AG20443 (cell line): Measurements from ENCODE around the gene ADAMTS18.

Experiments used
- DNase-seq: peaks from one replicate; pipeline ENCODE4 v3.0.0; 2012; ENCODE audit warnings: low spot score, mixed read lengths

Gene ADAMTS18

DNA sequence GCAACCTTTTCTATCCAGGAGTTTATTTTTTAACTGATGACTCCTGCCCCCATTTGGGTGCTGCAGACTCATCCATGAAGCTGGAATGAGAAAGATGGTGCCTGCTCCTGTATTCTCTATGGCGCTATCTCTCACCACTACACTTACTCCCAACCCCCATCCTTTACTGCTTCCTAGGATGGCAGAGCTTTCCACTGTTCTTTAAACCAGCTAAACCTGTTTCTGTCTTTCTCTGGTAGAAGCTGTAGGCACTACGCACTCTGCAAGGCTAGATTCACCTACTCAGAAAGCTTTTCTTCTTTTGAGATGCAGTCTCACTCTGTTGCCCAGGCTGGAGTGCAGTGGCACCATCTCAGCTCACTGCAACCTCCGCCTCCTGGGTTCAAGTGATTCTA lies 47.0 kb downstream of the ADAMTS18 start:
- no peak for DNase-seq

DNA sequence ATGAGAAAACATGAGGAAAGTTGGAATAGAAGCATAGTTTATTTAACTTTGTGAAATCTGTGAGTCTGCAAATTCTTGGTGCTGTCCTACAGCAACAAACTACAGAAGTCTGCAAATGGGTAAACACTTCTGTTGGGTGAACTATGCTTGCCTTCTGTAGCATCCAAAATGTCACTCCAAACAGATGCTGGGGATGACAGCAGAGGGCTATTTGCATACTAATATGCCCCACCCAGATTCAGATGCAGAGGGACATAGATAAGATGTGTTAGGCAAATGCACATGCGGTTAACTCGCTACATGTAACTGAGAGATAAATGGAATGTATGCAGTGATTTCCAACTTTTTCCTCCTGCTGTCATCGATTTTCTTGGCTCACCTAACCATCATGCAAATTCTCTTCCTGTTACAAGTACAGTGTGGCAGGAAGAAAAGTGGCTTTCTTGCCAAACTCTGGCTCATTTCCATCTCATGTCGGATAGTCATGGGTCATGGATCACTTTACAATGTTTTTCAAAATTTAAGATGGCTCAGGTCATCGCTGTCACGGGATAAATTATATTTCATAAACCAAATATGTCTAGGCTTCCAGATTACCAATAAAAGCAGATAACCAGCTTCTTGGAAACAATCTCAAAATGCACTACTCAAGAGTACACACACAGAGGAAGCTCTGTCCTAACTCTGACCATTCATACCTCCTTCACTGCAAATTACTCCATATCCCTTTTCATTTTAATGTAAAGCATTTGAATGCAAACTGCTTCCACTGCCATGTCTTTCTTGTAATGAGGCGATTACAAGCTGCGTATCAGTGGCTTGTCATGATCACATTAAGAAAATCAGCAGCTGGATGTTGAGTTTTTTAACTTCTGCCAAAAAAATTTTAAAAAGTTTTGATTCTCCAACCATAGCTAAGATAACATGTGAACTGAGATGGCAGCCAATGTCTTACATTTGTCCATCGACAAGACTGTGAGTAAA lies 47.7 kb downstream of the ADAMTS18 start:
- no peak for DNase-seq

DNA sequence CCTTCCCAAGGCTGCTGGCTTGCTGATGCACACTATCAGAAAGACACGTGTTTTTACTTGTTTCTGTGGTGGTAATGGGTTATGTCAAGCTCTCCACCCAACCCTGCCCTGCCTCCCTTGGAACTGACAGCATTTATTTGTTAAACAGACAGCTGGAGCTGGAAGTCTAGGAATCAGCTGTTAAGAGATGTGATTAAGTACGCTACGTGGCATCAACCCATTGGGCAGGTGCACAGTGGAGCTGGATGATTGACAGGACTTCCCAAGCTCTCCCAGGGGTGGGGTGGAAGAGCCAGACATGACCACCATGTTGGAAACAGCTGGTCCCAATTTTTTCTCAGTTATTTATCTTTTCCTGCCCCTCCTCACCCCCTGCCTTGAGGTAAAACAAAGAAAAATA lies 49.4 kb downstream of the ADAMTS18 start:
- no peak for DNase-seq

DNA sequence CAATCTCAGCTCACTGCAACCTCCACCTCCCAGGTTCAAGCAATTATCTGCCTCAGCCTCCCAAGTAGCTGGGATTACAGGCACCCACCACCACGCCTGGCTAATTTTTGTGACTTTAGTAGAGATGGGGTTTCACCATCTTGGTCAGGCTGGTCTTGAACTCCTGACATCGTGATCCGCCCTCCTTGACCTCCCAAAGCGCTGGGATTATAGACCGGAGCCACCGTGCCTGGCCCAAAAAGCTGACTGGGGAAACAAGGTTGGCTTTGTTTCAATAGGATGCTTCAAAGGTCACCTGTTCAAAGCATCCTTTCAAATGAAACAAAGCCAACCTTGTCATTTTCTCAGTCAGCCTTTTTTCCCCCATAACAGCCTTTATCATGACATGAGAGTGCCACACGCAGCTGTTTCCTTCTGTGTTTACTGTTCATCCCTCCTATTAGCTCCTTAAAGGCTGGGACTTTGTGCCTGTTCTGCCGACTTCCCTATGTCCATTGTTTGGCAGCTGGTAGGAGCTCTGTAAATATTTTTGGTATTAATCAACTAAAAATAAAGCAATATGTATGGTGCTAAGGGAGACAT lies 51.1 kb downstream of the ADAMTS18 start:
- DNase-seq: no peak

DNA sequence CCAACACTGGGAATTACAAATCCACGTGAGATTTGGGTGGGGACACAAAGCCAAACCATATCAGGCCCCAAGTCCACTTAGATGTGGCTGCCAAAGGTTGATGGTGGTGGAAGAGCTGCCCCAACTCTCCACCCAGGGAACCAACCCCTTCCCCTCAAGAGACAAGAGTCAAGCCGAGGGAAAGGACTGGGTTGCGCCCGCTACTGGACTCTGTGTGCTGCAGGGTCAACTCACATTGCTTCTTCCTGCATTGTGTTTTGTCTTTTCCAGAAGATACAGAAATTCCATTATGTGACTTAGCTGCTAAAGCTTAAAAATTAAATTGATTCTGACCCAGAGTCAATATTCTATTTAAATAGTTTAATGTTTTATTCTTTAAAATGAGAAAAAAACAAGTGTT lies 58.5 kb downstream of the ADAMTS18 start:
- no peak for DNase-seq

DNA sequence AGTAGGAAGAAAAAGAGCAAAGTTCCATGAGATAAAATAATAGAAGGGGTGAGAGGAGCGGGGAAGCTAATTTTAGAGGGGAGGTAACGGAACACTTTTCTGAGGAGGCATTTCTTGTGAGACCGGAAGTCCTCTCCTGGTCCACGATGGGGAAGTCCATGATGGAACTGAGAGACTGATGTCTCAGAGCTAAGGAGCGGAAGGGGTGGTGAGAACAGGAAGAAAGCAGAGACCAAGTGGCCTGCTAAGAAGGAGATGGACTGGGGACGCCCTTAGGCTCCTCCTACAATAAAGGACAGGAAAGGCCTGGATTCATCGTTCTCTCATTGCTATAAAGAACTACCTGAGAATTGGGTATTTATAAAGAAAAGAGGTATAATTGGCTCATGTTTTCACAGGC lies 59.4 kb downstream of the ADAMTS18 start:
- no peak for DNase-seq

DNA sequence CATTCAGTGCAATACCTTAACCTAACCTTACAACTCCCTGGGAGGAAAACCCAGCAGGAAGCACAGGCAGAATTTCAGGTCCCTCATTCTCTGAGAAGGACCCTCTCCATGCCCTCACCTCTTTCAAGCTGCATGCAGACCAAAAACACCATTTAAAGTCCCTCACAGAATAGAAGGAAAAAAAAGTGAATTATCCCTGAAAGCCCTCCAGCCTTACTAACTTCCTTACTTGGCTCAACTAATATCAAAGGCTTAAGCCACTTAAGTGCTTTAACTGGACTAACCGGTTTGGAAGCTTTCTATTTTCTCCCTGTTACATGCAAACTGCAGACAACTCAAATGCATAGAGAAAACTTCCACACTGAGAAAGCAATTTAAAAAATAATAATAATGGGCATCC lies 60.5 kb downstream of the ADAMTS18 start:
- no peak for DNase-seq

DNA sequence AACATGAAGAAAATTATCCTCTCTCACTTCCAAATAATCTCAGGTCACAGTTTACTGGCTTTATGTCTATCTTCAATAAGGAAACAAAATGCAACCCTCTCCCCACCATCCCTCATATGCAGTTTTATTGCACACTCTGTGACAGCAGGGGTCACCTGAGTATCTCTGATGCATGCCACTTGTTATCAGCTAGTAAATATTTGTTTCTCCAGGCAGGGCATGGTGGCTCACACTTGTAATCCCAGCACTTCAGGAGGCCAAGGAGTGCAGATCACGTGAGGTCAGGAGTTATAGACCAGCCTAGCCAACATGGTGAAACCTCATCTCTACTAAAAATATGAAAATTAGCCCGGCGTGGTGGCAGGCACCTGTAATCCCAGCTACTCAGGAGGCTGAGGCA lies 61.1 kb downstream of the ADAMTS18 start:
- DNase-seq: no peak

DNA sequence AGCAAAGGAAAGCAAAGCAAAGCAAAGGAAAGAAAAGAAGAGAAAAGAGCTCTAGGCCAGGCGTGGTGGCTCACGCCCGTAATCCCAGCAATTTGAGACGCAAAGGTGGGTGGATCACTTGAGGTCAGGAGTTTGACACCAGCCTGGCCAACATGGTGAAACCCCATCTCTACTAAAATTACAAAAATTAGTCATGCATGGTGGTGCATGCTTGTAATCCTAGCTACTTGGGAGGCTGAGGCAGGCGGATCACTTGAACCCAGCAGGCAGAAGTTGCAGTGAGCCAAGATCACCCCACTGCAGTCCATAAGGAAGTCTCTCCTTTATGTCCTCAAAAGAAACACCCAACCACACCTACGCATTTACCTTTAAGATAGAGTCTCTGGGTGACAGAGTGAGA lies 70.1 kb downstream of the ADAMTS18 start:
- DNase-seq: no peak

DNA sequence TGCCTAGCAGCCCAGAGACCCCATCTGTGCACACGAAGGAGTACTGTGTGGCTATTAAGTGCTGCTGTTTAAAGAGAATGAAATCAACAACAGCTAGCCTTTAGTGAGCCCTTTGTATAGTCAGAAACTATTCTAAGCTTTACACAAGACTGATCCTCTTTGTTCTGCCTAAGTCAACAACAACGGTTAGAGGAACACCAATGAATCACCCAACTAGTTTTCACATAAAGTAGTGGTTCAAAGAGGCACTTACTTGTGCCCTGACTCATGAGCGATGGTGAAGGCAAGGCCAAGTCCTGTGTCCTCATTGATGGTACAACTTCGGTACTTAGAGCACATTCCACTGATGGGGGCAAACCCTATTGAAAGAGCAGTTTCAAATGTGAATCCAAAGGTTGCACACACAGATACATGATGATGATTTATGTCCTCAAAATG lies 75.8 kb downstream of the ADAMTS18 start:
- peak; percentile 17 for DNase-seq

DNA sequence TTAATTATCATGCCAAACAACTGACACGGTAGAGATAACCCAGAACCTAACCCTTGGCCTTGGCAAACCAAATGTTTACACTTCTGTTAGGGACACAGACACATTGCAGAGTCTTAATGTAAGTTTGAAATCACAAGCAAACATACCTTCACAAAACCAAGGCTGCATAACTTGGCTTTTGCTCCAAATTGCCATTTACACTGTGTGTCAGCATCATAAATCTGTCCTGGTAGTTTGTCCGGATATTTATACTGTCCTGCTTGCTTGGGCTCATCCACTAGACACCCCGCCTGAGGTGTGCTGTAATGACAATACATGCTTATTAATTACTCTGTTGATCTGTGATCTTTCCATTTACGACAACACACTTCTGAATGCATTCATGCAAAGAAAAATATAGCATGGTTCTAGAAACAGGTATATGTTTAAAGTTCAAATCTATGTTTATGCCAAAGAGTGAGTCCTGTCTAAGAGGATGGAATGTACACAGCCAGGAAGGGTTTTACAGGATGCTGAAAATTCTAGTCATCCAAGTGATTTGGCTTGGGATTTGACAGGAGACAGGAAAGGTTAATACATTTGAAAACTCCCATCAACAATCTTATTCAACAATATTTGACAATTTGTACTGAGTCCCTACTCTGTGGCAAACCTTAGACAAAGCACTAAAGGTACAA lies 81.1 kb downstream of the ADAMTS18 start:
- no peak for DNase-seq

DNA sequence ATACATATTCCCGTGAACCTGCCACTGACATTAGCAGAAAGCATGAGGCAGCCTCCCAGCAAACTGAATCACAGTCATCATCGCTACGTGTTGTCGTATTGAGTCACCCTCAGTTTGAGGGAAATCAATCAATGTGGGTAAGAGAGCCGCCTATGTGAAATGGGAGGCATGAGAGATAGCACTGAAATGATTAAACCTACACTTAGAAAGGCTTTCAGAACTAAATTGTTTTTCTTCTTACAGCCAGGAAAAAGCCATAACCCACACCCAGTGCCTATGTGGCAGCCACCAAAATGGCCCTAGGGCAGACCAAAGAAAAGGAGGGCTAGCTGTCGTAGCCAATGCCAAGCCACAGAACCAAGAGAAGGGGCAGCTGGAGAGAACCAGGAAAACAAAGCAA lies 90.5 kb downstream of the ADAMTS18 start:
- no peak for DNase-seq

DNA sequence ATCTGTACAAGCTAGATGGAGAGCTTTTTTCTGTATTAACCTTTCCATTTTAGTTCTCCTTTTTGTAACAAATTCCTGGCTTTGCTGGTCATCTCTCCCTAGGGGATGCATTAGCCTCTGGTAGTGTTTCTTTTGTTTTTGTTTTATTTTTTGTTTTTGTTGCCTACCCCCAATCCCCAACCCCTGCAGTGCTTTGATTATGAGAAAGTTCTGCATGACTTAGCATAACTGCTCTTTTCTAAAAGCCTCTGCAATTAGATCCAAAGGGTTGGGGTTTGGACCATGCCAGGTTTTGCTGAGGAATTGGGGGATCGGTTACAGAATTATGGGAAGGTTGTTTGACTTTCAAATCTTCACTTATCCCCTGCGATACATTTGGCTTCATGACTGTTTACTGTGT lies 98.2 kb downstream of the ADAMTS18 start:
- DNase-seq: no peak

DNA sequence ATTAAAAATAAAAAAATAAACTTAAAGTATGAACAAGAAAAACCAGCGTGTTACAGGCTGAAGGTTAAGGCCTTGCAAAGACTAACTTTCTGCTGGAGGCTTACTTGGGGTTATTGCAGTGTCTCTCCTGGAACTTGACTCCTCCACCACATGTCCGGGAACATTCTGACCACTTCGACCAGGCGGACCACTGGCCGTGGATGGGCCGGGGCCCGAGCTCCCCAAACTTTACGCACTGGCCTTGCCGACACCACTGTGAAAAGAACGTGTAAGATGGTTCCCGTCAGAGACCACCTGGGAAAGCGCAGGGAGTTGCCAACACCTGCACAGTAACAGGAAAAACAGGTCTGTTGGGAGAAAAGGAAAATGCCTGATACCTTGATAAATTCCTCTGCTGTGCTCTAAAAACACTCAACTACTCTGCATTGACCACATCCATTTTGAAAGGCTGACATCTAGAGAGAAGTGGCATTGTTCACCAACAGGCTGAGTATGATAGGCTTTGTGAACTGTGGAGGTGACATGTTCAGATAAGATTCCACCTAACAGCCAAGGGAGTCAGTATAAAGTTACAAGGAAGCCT lies 99.1 kb downstream of the ADAMTS18 start:
- no peak for DNase-seq

DNA sequence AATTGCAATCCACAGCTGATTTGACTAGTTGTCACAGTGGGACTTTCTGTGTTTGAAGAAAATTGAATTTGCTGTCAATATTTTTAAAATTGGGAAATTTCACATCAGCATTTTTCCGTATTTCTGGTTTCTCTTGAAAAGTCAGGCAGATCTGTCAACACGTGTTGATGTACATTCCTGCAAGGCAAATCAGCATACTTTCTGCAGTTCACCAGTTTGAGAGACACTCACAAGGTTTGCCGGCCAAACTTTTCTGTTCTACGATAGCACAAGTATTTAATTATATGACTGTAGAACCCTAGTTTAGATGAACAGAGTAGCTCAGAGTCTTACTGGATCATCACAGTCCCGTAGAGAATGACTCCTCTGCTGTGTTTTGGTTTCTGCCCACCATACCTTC lies 102.0 kb downstream of the ADAMTS18 start:
- DNase-seq: no peak

DNA sequence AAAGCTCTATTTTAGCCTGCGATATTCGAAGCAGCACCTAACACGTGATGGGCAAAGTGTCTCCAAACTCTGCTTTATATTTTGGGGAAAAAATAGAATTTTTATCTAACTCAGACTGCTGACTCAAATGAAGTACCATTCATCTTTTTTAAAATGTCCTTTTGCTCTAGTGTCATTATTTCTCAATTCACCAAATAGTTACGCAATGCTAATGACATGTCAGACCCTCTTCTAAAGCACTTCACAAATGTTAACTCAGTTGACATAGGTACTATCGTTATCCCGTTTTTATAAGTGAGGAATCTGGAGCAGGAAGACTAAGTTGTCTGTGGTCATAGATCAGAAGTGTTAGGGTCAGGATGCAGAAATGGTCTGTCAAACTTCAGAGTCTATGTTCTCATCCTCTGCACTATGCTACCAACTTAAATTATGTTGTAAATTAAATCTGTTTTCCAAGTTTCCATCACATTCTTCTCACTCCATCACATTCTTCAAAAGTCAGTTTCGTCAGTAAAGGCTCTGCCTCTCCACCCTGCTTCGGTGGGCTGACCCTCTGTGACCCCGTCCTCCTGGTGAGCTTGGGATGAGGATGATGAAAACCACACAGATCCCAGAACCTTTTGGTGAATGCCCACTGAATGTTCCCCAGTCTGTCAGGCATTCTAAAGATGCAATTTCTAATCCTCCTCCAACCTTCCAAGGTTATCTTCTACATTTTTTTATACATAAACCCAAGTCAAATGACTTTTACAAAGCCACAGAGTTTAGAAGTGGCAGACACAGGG lies 102.8 kb downstream of the ADAMTS18 start:
- DNase-seq: no peak

DNA sequence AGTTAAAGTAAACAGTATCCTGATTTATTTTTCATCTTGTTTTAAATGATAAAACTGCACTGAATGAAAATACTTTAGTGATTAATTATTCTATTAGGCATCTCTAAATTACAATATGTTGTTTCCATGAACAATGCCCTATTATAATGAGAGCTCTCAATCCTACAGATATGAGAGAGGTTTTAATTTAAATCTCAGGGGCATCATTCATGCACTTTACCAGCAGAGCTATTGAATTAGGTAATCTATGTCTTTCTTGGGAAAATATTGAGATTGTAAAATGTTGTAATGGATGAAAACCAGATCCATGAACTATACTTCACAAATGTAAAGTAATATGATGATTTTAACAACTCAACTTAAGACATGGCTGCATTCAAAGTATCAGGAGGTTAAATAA lies 103.8 kb downstream of the ADAMTS18 start:
- no peak for DNase-seq

DNA sequence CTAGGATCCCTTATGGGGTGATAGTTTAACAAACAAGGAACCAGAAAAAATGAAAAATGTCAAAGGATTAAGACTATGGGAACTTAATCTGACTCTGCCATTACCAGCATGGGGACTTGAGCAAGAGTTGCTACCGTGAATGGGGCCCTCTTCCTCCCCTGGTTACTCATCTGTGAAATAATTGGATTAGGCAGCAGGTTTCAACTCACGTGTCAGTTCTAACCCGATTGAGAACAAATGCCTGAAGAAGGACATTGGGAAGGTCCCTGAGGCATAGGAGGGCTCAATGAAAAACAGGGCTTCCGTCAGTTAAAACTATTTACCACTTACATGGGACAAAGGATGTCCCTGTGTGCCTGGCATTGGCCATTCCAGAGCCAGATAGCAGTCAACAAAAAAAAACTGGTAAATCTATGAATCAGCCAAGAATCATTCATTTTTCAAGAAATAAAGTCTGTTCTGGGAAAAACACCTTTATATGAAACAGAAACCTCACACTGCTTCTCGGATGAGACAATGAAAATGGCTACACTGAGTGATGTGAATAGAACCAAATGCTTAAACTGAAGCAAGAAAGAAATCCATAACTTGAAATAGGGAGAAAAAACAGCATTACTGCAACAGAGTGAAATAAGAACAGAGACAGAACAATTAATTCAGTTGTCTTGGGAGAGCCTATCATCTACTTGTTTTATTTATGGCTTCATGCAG lies 104.3 kb downstream of the ADAMTS18 start:
- no peak for DNase-seq

DNA sequence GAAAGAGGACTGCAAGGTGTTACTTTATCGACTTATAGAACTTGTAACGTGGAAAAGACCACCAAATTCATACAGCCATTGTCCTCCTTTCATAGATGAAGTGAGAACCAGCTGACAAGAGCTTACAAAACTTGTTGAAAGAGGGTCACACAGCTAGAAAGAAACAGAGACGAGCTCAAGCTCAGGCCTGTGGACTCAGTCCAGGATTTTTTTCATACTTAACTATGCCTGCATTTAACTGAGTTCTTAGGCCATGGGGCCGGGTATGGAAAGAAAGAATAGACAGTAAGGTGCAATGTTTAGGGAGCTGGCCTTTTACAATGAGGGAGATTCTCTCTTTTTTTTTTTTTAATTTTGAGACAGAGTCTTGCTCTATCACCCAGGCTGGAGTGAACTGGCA lies 106.1 kb downstream of the ADAMTS18 start:
- DNase-seq: no peak

DNA sequence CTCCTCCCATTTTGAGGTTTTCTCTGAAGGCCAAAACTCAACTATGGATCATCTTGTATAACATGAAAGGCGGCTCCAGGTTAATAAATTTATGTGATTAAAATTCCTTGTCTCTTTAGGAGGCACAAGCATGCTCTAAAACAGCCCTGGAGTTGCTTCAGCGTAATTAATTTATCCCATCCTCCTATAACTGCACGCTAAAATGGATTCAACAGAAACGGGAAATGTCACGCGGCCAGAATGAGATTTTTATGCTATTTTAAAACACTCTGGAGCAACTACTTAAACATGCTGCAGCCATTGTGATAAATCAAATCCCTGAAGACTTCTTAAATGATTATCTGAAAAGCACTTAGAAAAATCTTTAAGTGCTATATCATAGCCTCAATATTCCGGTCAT lies 106.6 kb downstream of the ADAMTS18 start:
- no peak for DNase-seq

DNA sequence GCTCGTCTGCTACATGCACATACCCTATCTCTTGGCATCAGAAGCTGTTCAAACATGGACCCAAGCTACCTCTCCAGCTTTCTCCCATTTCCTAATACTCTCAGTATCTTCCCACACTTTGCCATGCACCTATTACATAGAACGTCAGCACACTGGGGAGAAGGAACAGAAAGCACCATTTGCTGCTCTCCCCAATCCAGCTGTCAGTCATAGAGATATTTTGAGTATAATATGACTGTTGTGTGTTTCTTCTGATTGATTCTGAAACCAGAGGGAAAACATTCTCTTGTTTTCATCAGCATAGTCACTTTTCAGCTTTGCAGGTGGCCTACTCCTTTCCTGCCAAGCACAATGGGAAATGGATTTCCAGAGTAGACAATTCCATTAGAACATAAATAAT lies 107.1 kb downstream of the ADAMTS18 start:
- DNase-seq: no peak
